Caco-2 (cell line): Measurements from ENCODE around the gene GCNT2. TPM values are rescaled to one million over a fixed set of nuclear protein-coding genes. Genes with fewer than 3 reads are reported as not detected.

Experiments used
- BruUV-seq: library from RNA; stranded (reverse); fragments of 400-500 nt; replicated peaks from 2 replicates; lab custom pipeline; 2021; lab: Mats Ljungman, UMichigan
- CTCF ChIA-PET: fragments of 300-600 bp; sonication (Branson Sonifier 250); formaldehyde crosslinking; loops from one replicate; lab custom pipeline; 2022; ENCODE audit warnings: antibody characterized with exemption; lab: Charles Lee
- POLR2A ChIA-PET: fragments of 300-600 bp; sonication (Branson Sonifier 250); formaldehyde crosslinking; loops from one replicate; lab custom pipeline; 2022; ENCODE audit warnings: antibody characterized with exemption; lab: Charles Lee
- DNase-seq, 2 experiments: peaks; one replicate each; pipeline versions ENCODE4 v3.0.0 to v3.0.0-alpha.2; 2020 to 2022
- H3K27me3 ChIP-seq: replicated peaks from 2 replicates; pipeline ENCODE4 v1.6.0; 2011; ENCODE audit warnings: low read length; ENCODE audit not compliant: control insufficient read depth, insufficient read depth
- H3K36me3 ChIP-seq: 2 replicates; pipeline ENCODE4 v1.5.1; 2011; ENCODE audit warnings: low read length; ENCODE audit not compliant: control insufficient read depth, insufficient read depth
- H3K4me1 ChIP-seq: fragments of 250-450 bp; sonication (Bioruptor Pico); 2 replicates; pipeline ENCODE4 v1.5.1; 2020; ENCODE audit warnings: mild to moderate bottlenecking
- H3K4me3 ChIP-seq: 2 replicates; pipeline ENCODE4 v1.5.1; 2011; ENCODE audit warnings: low read depth, mild to moderate bottlenecking, control low read depth, low read length
- H3K9me3 ChIP-seq: fragments of 250-450 bp; sonication (Bioruptor Pico); 2 replicates; pipeline ENCODE4 v1.5.1; 2020; ENCODE audit warnings: mild to moderate bottlenecking, moderate library complexity
- H3K27ac Mint-ChIP-seq: one replicate; pipeline ENCODE4 v1.8.0; 2022; ENCODE audit warnings: mixed read lengths; ENCODE audit not compliant: unreplicated experiment
- H3K27me3 Mint-ChIP-seq: one replicate; pipeline ENCODE4 v1.8.0; 2022; ENCODE audit warnings: mixed read lengths; ENCODE audit not compliant: insufficient read depth, unreplicated experiment
- H3K36me3 Mint-ChIP-seq: one replicate; pipeline ENCODE4 v1.8.0; 2022; ENCODE audit warnings: mild to moderate bottlenecking, mixed read lengths; ENCODE audit not compliant: insufficient read depth, unreplicated experiment
- H3K4me1 Mint-ChIP-seq: one replicate; pipeline ENCODE4 v1.8.0; 2022; ENCODE audit warnings: low read depth, mixed read lengths; ENCODE audit not compliant: unreplicated experiment
- H3K4me3 Mint-ChIP-seq: one replicate; pipeline ENCODE4 v1.8.0; 2022; ENCODE audit warnings: mild to moderate bottlenecking, moderate library complexity, mixed read lengths; ENCODE audit not compliant: unreplicated experiment
- H3K9me3 Mint-ChIP-seq: one replicate; pipeline ENCODE4 v1.8.0; 2022; ENCODE audit warnings: mixed read lengths; ENCODE audit not compliant: unreplicated experiment
- CTCF ChIP-seq, 2 experiments: fragments of 200-600 bp in 1 of 2; IDR thresholded peaks; 1 replicate in 1 of 2; 2 replicates in 1 of 2; pipeline versions ENCODE4 v1.5.1 to v1.8.0; 2011 to 2022; ENCODE audit warnings: antibody characterized with exemption in 1 of 2, control low read depth in 1 of 2, inconsistent platforms in 1 of 2, low read depth in 1 of 2, low read length in 1 of 2, mild to moderate bottlenecking in 1 of 2, moderate library complexity in 1 of 2; ENCODE audit not compliant: insufficient read depth in 1 of 2, severe bottlenecking in 1 of 2, unreplicated experiment in 1 of 2
- intact Hi-C: fragments of 100-400 bp; cut with micrococcal nuclease; formaldehyde crosslinking; loops from one replicate; pipeline ENCODE4 v1.10.0; 2022; ENCODE audit not compliant: unreplicated experiment
- total RNA-seq: library from RNA; stranded (reverse); gene quantifications from 2 replicates; pipeline ENCODE4 v1.2.3, GENCODE V29; 2022

GCNT2 gene
- total RNA-seq, 1 experiment from 2014 or later = 70.7 TPM

GRCh38 chr6:10668126-10668917 is 147.2 kb downstream of the GCNT2 start:
- ChIA-PET CTCF (no interaction called here), POLR2A (no interaction called here)
- no peaks in the 10 kb centered on the region for H3K36me3 Mint-ChIP-seq
- no peaks in the 10 kb centered on the region for H3K9me3 Mint-ChIP-seq
- intact Hi-C loops = no loop called here
- no peak for DNase-seq
- H3K27me3 Mint-ChIP-seq = peaks cover 6% of the 10 kb centered on the region
- H3K27me3 ChIP-seq = no peaks in the 10 kb centered on the region
- H3K4me3 ChIP-seq = no peak overlapping the region
- H3K9me3 ChIP-seq = no peaks in the 10 kb centered on the region
- TF ChIP-seq CTCF (IDR thresholded peaks at IDR 0.05; ENCODE audit: insufficient read depth in 1 of 2, low read depth in 1 of 2, low read length in 1 of 2, severe bottlenecking in 1 of 2, unreplicated experiment in 1 of 2) = no peak
- no peaks in the 10 kb centered on the region for H3K4me1 ChIP-seq
- H3K4me1 Mint-ChIP-seq = no peaks in the 10 kb centered on the region
- H3K27ac Mint-ChIP-seq = no peak overlapping the region
- no peaks in the 10 kb centered on the region for H3K36me3 ChIP-seq
- no peak overlapping the region for H3K4me3 Mint-ChIP-seq
- BruUV-seq = no TSS peak

GRCh38 chr6:10676403-10676802 is 155.3 kb downstream of the GCNT2 start:
- H3K4me3 Mint-ChIP-seq = no peak overlapping the region

DNA sequence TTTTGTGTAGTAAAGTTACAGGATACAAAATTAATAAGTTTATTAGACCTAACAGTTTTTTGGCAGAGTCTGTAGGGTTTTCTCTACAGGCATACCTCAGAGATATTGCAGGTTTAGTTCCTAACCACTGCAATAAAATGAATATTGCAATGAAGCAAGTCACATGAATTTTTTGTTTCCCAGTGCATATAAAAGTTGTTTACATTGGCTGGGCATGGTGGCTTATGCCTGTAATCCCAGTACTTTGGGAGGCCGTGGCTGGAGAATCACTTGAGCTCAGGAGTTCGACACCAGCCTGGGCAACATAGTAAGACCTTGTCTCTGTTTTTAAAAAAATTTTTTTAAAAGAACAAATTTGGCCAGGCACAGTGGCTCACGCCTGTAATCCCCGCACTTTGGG is 157.3 kb downstream of the GCNT2 start:
- Histone ChIP-seq H3K36me3 (no peaks in the 10 kb centered on the region), H3K4me3 (no peak overlapping the region), H3K27me3 (no peaks in the 10 kb centered on the region), H3K4me1 (peaks cover 13% of the 10 kb centered on the region), H3K9me3 (no peaks in the 10 kb centered on the region; the same call in 1 of the 2 replicates)
- ChIA-PET POLR2A (no interaction called here), CTCF (interaction anchor here (0.6 kb wide), 1 partner anchor 155 kb away, joined by 3 read pairs; no protein-coding TSS in a partner anchor)
- DNase-seq = no peak
- Mint-ChIP-seq H3K4me1 (peaks cover 18% of the 10 kb centered on the region), H3K36me3 (no peaks in the 10 kb centered on the region), H3K9me3 (peaks cover 19% of the 10 kb centered on the region), H3K4me3 (no peak overlapping the region), H3K27me3 (no peaks in the 10 kb centered on the region), H3K27ac (no peak overlapping the region)
- intact Hi-C loops = no loop called here
- no TSS peak for BruUV-seq
- no peak for TF ChIP-seq CTCF (IDR thresholded peaks at IDR 0.05; ENCODE audit: insufficient read depth in 1 of 2, low read depth in 1 of 2, low read length in 1 of 2, severe bottlenecking in 1 of 2, unreplicated experiment in 1 of 2)

More at GRCh38 chr6:10676403-10676802, 155.3 kb downstream of the GCNT2 start:
- Mint-ChIP-seq H3K27ac (no peak overlapping the region), H3K27me3 (no peaks in the 10 kb centered on the region), H3K36me3 (no peaks in the 10 kb centered on the region), H3K9me3 (peaks cover 15% of the 10 kb centered on the region), H3K4me1 (peaks cover 4% of the 10 kb centered on the region)
- Histone ChIP-seq H3K4me3 (no peak overlapping the region), H3K27me3 (no peaks in the 10 kb centered on the region), H3K36me3 (no peaks in the 10 kb centered on the region), H3K9me3 (no peaks in the 10 kb centered on the region; the same call in 1 of the 2 replicates), H3K4me1 (no peaks in the 10 kb centered on the region)
- ChIA-PET POLR2A (no interaction called here), CTCF (no interaction called here)
- no peak for DNase-seq
- no TSS peak for BruUV-seq
- TF ChIP-seq CTCF (IDR thresholded peaks at IDR 0.05; ENCODE audit: insufficient read depth in 1 of 2, low read depth in 1 of 2, low read length in 1 of 2, severe bottlenecking in 1 of 2, unreplicated experiment in 1 of 2) = no peak
- intact Hi-C loops = no loop called here

Other genes with a start within 250 kb of the GCNT2 start
- gene TFAP2A, start 106.3 kb upstream of the GCNT2 start, total RNA-seq = 6.3 and 8.7 TPM in 2 replicates
- 3.1 and 4.3 TPM in 2 replicates for gene C6orf52, start 173.3 kb downstream of the GCNT2 start, total RNA-seq
- 23.9 and 25.9 TPM in 2 replicates for gene PAK1IP1, start 173.6 kb downstream of the GCNT2 start, total RNA-seq
- gene TMEM14C, start 201.7 kb downstream of the GCNT2 start, total RNA-seq = 116 and 134 TPM in 2 replicates
- gene TMEM14B, start 226.5 kb downstream of the GCNT2 start, total RNA-seq = 104 and 105 TPM in 2 replicates